HG03460 (cell line): ENCODE results near the gene MAPRE3.

ENCODE experiments used
- ATAC-seq: cut with Tn5 transposase; IDR thresholded peaks from one replicate; pipeline ENCODE4 v1.9.1; 2021; ENCODE audit not compliant: unreplicated experiment

MAPRE3 gene

GRCh38 chr2:27010139-27010538 lies 39.7 kb downstream of the MAPRE3 start:
- no peak for ATAC-seq

GRCh38 chr2:27013738-27014137 lies 43.3 kb downstream of the MAPRE3 start:
- ATAC-seq, result no peak

- no peak for ATAC-seq
Measured at GRCh38 chr2:27014771-27015433, 44.5 kb downstream of the MAPRE3 start.

- ATAC-seq, result no peak
Measured at GRCh38 chr2:27016801-27017325, 46.4 kb downstream of the MAPRE3 start.

DNA sequence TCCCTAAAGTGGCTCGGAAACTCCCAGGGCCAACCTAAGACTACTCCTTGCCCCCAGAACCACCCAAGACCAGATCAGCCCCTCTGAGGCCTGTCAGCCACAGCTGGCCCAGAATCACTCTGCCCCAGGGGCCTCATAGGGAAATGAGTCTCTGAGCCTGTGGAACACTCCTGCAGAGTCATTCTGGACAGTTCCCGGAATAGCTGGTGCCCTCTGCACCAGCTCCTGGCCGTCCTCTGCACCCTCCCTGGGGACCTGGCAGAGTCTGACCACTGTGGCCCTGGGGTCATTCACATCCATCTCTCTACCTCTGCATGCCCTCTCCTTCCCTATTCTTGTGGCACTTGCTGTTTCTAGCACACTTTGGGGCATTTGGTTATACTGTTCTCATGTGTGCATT lies 47.7 kb downstream of the MAPRE3 start:
- ATAC-seq, result no peak

- ATAC-seq, result no peak
Measured at GRCh38 chr2:27019459-27019858, 49.0 kb downstream of the MAPRE3 start.

- no peak for ATAC-seq
Measured at GRCh38 chr2:27019931-27020855, 49.8 kb downstream of the MAPRE3 start.

- ATAC-seq, result no peak
Measured at GRCh38 chr2:27021253-27022049, 51.0 kb downstream of the MAPRE3 start.

- ATAC-seq, result no peak
Measured at GRCh38 chr2:27023740-27024139, 53.3 kb downstream of the MAPRE3 start.

DNA sequence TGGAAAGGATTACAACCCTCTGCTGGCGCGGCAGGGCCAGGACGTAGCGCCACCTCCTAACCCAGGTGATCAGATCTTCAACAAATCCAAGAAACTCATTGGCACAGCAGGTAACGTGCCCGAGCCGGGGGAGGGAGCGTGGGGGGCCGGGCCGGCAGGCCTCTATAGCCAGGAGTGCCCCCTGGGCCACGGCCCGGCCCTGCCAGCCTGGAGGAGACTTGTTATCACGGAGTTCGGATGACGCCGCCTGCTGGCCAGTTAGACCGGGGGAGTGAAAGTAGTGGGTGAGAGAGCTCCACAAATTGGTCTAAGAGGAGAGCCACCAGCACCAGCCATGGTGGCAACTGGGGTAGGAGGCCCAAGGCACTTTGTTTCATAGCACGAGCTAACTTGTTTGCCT lies 53.8 kb downstream of the MAPRE3 start:
- no peak for ATAC-seq

GRCh38 chr2:27024812-27025211 lies 54.4 kb downstream of the MAPRE3 start:
- ATAC-seq, result no peak

GRCh38 chr2:27025281-27025800 lies 54.9 kb downstream of the MAPRE3 start:
- no peak for ATAC-seq

DNA sequence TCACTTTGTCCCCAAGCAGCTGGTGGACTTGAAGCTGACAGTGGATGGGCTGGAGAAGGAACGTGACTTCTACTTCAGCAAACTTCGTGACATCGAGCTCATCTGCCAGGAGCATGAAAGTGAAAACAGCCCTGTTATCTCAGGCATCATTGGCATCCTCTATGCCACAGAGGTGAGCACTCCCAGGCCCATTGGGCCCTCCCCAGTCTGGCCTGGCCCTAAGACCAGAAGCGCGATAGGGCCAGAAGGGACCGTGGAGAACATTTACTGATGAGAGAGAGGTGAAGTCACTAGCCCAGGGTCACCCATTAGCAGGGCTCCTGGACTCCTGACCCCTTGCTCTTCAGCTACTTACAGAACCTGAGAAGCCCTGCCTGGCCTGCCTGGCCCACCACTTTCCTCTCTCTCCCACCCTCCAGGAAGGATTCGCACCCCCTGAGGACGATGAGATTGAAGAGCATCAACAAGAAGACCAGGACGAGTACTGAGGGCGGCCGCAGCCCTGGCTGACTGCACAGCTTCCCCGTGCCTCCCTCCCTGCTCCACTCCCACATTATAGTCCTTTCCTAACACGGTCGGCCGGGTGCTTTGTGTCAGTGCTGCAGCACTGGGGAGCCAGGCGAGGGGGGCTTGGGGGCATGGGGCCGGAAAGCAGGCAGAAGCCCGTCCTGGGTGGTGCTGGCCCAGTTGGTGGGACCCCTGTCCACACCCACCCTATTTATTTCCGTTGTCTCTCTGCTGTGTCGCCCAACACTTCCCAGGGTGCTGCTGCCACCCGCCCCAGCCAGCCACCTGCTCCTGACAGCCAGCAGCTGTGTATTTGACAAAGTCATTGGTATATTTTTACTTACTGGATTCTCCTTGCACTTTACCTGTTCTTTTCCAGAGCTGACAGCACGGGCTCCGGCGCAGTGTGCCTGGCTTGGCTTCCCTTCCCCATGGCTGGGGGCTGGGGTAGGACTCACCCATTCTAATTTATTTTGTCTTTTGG lies 55.7 kb downstream of the MAPRE3 start:
- no peak for ATAC-seq

DNA sequence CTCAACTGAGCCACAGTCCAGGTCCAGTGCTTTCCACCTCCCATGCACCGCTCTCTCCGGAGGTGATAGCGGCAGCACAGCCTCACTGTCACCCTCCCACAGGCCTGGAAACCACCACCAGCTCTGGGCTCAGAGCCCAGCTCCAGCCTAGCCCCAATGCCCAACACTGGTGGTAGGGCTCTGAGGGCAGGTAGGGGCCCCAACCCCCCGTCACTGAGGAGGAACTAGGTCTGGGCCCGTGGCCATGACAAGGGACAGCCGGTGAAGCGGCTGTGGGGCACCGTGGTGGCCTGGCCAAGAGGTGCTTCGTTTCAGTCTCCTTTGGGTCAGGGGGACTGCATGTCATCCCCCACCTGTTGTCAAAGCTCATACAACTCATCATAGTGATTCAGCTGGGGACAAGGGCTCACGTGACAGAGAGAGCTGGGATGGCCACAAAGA lies 56.8 kb downstream of the MAPRE3 start:
- ATAC-seq, result no peak

- ATAC-seq, result no peak
Measured at GRCh38 chr2:27029051-27029450, 58.6 kb downstream of the MAPRE3 start.

DNA sequence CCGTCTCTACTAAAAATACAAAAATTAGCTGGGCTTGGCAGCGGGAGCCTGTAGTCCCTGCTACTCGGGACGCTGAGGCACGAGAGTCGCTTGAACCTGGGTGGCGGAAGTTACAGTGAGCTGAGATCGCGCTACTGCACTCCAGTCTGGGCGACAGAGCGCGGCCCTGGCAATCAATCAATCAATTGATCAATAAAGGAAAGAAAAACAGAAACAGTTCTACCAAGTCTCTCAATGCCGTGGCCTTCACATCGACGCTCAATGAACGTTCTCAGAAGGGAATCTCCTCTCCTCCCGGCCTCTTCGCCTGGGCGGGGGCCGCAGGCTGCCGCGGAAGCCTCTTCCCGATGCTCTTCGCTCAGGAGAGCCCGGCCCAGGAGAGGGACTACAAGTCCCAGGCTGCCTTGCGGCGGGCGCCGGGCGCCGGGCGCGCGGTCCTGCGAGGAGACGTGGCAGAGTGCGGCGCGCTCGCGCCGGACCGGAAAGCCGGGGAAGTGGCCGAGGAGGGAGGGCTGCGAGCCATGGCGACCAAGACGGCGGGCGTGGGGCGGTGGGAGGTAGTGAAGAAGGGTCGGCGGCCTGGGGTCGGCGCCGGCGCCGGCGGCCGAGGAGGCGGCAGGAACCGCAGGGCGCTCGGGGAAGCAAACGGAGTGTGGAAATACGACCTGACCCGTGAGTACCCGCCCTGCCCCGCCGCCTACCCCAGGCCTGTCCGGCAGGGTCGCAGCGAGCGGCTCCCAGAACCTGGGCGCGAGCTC lies 62.2 kb downstream of the MAPRE3 start, which contains the start of gene TMEM214:
TMEM214 (plus strand) TSS at position 471 of the 758 bp plus-strand sequence; CDS start at position 522, 51 bp downstream.
- ATAC-seq, result peak; percentile 93

GRCh38 chr2:27033253-27033852 lies 62.9 kb downstream of the MAPRE3 start:
- ATAC-seq, result peak; percentile 10

DNA sequence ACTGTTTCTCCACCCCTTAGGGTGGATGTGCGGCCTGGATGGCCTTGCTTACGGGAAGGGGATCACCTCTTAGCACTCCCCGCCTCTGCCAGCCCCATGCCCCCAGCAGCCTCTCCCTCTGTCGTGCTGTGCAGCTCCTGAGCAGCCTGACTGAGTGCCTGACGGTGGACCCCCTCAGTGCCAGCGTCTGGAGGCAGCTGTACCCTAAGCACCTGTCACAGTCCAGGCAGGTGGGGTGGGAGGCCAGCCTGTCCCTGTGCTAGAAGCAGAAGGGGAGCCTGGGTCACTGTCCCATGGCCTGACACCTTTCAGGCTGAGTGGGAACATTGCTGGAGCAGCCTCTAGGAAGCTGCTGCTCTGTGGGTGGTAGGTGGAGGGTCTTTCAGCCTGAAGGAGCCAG lies 67.6 kb downstream of the MAPRE3 start:
- ATAC-seq, result no peak
